ENCODE results near the gene EEFSEC.

Gene EEFSEC

GRCh38 chr3:128376516-128376915 is 223.2 kb downstream of the EEFSEC start:
- DNase-seq = no peak

- no peak for DNase-seq
These were observed 225.5 kb downstream of the EEFSEC start for GRCh38 chr3:128378631-128379347.

GRCh38 chr3:128379367-128380160 is 226.3 kb downstream of the EEFSEC start:
- DNase-seq = no peak

- no peak for DNase-seq
These were observed 227.0 kb downstream of the EEFSEC start for GRCh38 chr3:128380295-128380694.

- DNase-seq = no peak
These were observed 227.4 kb downstream of the EEFSEC start for GRCh38 chr3:128380719-128381118.

GRCh38 chr3:128381609-128382008 is 228.3 kb downstream of the EEFSEC start:
- no peak for DNase-seq

GRCh38 chr3:128382221-128382807 is 229.0 kb downstream of the EEFSEC start:
- DNase-seq = no peak

GRCh38 chr3:128383316-128384235 is 230.3 kb downstream of the EEFSEC start:
- no peak for DNase-seq

GRCh38 chr3:128385080-128385832 is 232.0 kb downstream of the EEFSEC start:
- no peak for DNase-seq

GRCh38 chr3:128388932-128389331 is 235.7 kb downstream of the EEFSEC start:
- no peak for DNase-seq

GRCh38 chr3:128390867-128391266 is 237.6 kb downstream of the EEFSEC start:
- no peak for DNase-seq

- DNase-seq = no peak
These were observed 238.7 kb downstream of the EEFSEC start for GRCh38 chr3:128392021-128392420.

GRCh38 chr3:128392818-128393544 is 239.7 kb downstream of the EEFSEC start:
- DNase-seq = no peak

GRCh38 chr3:128394033-128394432 is 240.8 kb downstream of the EEFSEC start:
- no peak for DNase-seq

GRCh38 chr3:128395046-128395445 is 241.8 kb downstream of the EEFSEC start:
- DNase-seq = peak; percentile 53

- DNase-seq = no peak
These were observed 242.3 kb downstream of the EEFSEC start for GRCh38 chr3:128395500-128396162.

- DNase-seq = no peak
These were observed 244.2 kb downstream of the EEFSEC start for GRCh38 chr3:128397484-128397883.

GRCh38 chr3:128398586-128398985 is 245.3 kb downstream of the EEFSEC start:
- DNase-seq = peak; percentile 46

GRCh38 chr3:128399221-128399915 is 246.1 kb downstream of the EEFSEC start:
- DNase-seq = peak; percentile 51

- peak; percentile 64 for DNase-seq
These were observed 247.4 kb downstream of the EEFSEC start for GRCh38 chr3:128400671-128401070.

All from retina (tissue), 1 donor.